Suprapubic skin (tissue), 4 donors: ENCODE data around the gene MANEAL.

ENCODE experiments used
- EP300 ChIP-seq: sonication (generic); formaldehyde crosslinking; IDR thresholded peaks from one replicate; pipeline ENCODE4 v1.6.1; 2017; ENCODE audit warnings: antibody characterized with exemption
- POLR2A ChIP-seq, 2 donors: fragments of 450-650 bp; IDR thresholded peaks; one replicate each; pipeline ENCODE4 v1.6.1; 2017; ENCODE audit warnings: antibody characterized with exemption in 2 of 2, mild to moderate bottlenecking in 2 of 2, moderate library complexity in 2 of 2
- POLR2AphosphoS5 ChIP-seq, 3 donors: sonication (generic); formaldehyde crosslinking; IDR thresholded peaks; one replicate each; pipeline ENCODE4 v1.6.1; 2017; ENCODE audit warnings: antibody characterized with exemption in 3 of 3
- TF ChIP-seq, protein P1 (sequence below), 2 donors: fragments of 200-600 bp in 1 of 2; fragments of 450-650 bp in 1 of 2; sonication (generic) in 1 of 2; IDR thresholded peaks; one replicate each; pipeline ENCODE4 v1.5.1; 2016 to 2019; ENCODE audit warnings: antibody characterized with exemption in 2 of 2, mild to moderate bottlenecking in 1 of 2, moderate library complexity in 1 of 2

DNA sequence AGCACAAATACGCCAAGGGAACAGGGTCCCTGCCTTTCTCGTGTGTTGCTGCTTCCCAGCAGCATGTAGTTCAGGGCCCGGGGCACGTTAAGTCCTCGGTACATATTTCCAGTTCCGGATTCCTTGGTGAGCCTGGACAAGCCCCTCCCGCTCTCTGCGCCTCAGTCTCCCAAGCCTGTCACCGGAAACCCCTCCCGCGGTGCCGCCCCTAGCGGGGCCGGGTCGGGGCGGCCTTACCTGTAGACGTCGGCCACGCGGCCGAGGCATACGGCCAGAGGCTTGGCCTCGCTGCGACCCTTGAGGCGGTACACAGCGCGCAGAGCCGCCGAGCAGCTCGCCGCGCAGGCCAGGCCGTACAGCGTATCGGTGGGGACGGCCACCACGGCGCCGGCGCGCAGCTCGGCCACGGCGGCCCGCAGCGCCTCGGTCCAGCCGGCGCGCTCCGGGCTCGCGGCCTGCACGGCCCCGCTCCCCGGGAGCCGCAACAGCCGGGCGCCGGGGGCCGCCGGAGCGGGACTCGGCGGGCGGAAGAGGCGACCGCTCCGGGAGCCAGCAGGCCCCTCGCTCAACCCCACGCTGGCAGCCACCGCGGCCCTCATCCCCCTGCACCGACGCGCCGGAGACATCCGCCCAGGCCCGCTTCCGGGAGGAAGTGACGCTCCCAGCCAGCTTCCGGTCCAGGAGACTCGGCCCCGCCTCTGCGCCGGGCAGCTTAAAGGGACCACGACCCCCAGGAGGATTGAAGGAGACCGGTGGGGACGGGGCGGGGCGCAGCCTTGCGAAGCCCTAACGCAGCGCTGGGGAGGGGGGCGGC, 14.1 kb downstream of the MANEAL start, which contains the start of the genes C1orf122 and YRDC:
- TF ChIP-seq, protein P1, sequence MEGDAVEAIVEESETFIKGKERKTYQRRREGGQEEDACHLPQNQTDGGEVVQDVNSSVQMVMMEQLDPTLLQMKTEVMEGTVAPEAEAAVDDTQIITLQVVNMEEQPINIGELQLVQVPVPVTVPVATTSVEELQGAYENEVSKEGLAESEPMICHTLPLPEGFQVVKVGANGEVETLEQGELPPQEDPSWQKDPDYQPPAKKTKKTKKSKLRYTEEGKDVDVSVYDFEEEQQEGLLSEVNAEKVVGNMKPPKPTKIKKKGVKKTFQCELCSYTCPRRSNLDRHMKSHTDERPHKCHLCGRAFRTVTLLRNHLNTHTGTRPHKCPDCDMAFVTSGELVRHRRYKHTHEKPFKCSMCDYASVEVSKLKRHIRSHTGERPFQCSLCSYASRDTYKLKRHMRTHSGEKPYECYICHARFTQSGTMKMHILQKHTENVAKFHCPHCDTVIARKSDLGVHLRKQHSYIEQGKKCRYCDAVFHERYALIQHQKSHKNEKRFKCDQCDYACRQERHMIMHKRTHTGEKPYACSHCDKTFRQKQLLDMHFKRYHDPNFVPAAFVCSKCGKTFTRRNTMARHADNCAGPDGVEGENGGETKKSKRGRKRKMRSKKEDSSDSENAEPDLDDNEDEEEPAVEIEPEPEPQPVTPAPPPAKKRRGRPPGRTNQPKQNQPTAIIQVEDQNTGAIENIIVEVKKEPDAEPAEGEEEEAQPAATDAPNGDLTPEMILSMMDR (IDR thresholded peaks at IDR 0.05), result no peak
- TF ChIP-seq POLR2A (IDR thresholded peaks at IDR 0.05) (peak; percentile 9 to 69), EP300 (no peak), POLR2AphosphoS5 (IDR thresholded peaks at IDR 0.05) (peak; percentile 56 to 89 (median 69))
